Lower leg skin (tissue), 4 donors: ENCODE measurements around the gene DTNBP1. TPM values are rescaled to one million over a fixed set of nuclear protein-coding genes. Genes with fewer than 3 reads are reported as not detected.

ENCODE experiments used
- DNase-seq, 2 donors: peaks; one replicate each; pipeline ENCODE4 v3.0.0-alpha.2; 2019; ENCODE audit warnings: low spot score in 2 of 2
- H3K4me3 ChIP-seq: fragments of 200-600 bp; sonication (generic); 2 replicates; pipeline ENCODE4 v1.5.1; 2017; ENCODE audit warnings: mild to moderate bottlenecking, low read depth; ENCODE audit not compliant: poor library complexity, severe bottlenecking
- CTCF ChIP-seq, 3 donors: fragments of 450-650 bp; IDR thresholded peaks; one replicate each; pipeline ENCODE4 v1.5.1; 2016; ENCODE audit warnings: antibody characterized with exemption in 3 of 3, mild to moderate bottlenecking in 3 of 3, moderate library complexity in 2 of 3
- POLR2A ChIP-seq, 2 donors: fragments of 450-650 bp; IDR thresholded peaks; one replicate each; pipeline ENCODE4 v1.6.1; 2016 to 2017; ENCODE audit warnings: antibody characterized with exemption in 2 of 2, mild to moderate bottlenecking in 1 of 2, moderate library complexity in 1 of 2
- WGBS, 2 donors: methylation state at CpG; one replicate each; pipeline ENCODE4 v1.1.5; 2018; 5-methylcytosine and 5-hydroxymethylcytosine counted together
- intact Hi-C: fragments of 100-400 bp; cut with DNase I; formaldehyde crosslinking; loops from one replicate; pipeline ENCODE4 v1.15.0; 2023; ENCODE audit warnings: low total_unique reads
- total RNA-seq, 4 donors: library from RNA; depleted of rRNA; stranded (reverse); fragments of >200 nt; gene quantifications; one replicate each; pipeline ENCODE4 v1.1.0, GENCODE V29; 2016

Gene DTNBP1
- total RNA-seq, 4 donors from 2014 or later: 9.4 to 13.2 (median 11.6) TPM

- TF ChIP-seq CTCF (IDR thresholded peaks at IDR 0.05): no peak
- TF ChIP-seq POLR2A (IDR thresholded peaks at IDR 0.05): no peak
- DNase-seq: no peak
- intact Hi-C loops: no loop called here
- H3K4me3 ChIP-seq: no peak overlapping the region
- WGBS, 2 donors: 97 to 99% methylated on average over 6 of the region's 6 CpGs
Measured at GRCh38 chr6:15554728-15555100, 108.1 kb downstream of the DTNBP1 start.

GRCh38 chr6:15553736-15554294 is 109.0 kb downstream of the DTNBP1 start:
- H3K4me3 ChIP-seq: no peak overlapping the region
- TF ChIP-seq POLR2A (IDR thresholded peaks at IDR 0.05): no peak
- no peak for TF ChIP-seq CTCF (IDR thresholded peaks at IDR 0.05)
- intact Hi-C loops: no loop called here
- DNase-seq: no peak
- 89 to 100% methylated on average over 4 of the region's 4 CpGs for WGBS, 2 donors

GRCh38 chr6:15553031-15553430 is 109.8 kb downstream of the DTNBP1 start:
- intact Hi-C loops: no loop called here
- DNase-seq: no peak
- H3K4me3 ChIP-seq: no peak overlapping the region
- 78 to 83% methylated on average over 2 of the region's 2 CpGs for WGBS, 2 donors
- no peak for TF ChIP-seq POLR2A (IDR thresholded peaks at IDR 0.05)
- TF ChIP-seq CTCF (IDR thresholded peaks at IDR 0.05): no peak

- TF ChIP-seq POLR2A (IDR thresholded peaks at IDR 0.05) (no peak), CTCF (IDR thresholded peaks at IDR 0.05) (no peak)
- intact Hi-C loops: no loop called here
Measured at GRCh38 chr6:15551798-15552197, 111.0 kb downstream of the DTNBP1 start.

GRCh38 chr6:15551262-15551661 is 111.6 kb downstream of the DTNBP1 start:
- DNase-seq: no peak
- TF ChIP-seq CTCF (IDR thresholded peaks at IDR 0.05) (no peak), POLR2A (IDR thresholded peaks at IDR 0.05) (no peak)
- intact Hi-C loops: no loop called here
- WGBS, 2 donors: 86% methylated on average over 7 of the region's 7 CpGs
- no peak overlapping the region for H3K4me3 ChIP-seq

More at GRCh38 chr6:15551798-15552197, 111.0 kb downstream of the DTNBP1 start:
- no peak overlapping the region for H3K4me3 ChIP-seq
- WGBS, 2 donors: 46 to 54% methylated on average over 6 of the region's 6 CpGs
- no peak for DNase-seq

- 91 to 96% methylated on average over 2 of the region's 2 CpGs for WGBS, 2 donors
- DNase-seq: no peak
- no peak overlapping the region for H3K4me3 ChIP-seq
- intact Hi-C loops: no loop called here
- no peak for TF ChIP-seq POLR2A (IDR thresholded peaks at IDR 0.05)
- TF ChIP-seq CTCF (IDR thresholded peaks at IDR 0.05): no peak
Measured at GRCh38 chr6:15550546-15551123, 112.2 kb downstream of the DTNBP1 start.
